Activated gamma-delta T cell treated with anti-CD3 and anti-CD28 coated beads, Interleukin-2, amount 50 U/mL, for 16 hours (primary cell): ENCODE data around the gene CDHR4.
"Not testable (repeated sequence)": the region's sequence is repeated elsewhere in the genome, so short reads cannot be mapped to it uniquely, and the experiment has no call there.

ENCODE experiments used
- DNase-seq: peaks from one replicate; pipeline ENCODE4 v3.0.0-alpha.2; 2020; ENCODE audit warnings: low read depth

CDHR4 gene

GRCh38 chr3:49802719-49803464 lies 3.2 kb upstream of the CDHR4 start, which contains the start of gene INKA1:
Gene INKA1 (plus strand): TSS chr3:49803261. CDS start chr3:49803393, 132 bp downstream.
- peak; percentile 83 for DNase-seq

GRCh38 chr3:49801160-49801559 lies 1.5 kb upstream of the CDHR4 start:
- DNase-seq, result no peak

- DNase-seq, result no peak
These were observed 568 bp downstream of the CDHR4 start for GRCh38 chr3:49799105-49799504.

DNA sequence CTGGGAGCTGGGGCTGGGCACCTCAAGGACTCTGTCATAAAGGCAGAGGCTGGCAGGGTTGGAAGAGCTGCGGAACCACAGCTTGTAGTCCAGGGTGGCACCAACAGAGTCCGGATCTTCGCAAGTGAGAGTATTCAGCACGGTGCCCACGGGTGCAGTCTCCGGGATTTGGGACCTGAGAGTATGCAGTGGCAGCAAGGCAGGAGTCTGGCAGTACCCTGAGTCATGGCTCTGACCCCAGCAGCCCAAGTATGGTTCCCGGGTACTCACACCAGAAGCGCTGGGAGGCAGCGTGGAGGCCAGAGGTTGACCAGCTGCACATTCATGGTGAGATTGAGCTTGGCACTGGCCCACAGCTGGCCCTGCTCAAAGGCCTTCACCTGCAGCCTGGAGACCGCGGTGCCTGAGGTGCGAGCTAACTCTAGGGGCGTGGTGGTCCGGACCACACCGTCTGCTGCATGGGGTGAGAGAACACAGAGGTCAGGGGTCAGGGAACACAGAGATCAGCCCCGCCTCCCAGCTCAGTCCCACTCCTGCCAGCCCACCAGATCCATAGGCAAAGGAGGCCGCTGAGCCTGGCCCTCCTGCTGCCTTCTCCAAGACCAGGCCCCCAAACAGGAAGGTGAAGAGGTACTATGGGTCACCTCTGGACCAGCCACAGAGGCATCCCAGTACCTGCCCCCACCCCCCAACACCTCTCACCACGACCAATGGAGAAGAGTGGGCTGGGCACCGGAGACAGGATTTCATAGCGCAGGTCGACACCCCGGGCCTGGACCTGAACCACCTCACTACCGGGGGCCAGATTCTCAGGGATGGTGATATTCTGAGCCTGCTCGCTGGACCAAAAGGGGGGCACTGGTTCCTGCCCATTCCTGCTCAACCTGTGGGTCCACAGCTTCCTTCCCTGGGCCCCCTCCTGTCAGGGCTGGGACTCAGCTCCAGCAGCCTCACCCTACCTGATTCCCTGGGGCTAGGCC lies 4.5 kb downstream of the CDHR4 start:
- DNase-seq, result no peak

DNA sequence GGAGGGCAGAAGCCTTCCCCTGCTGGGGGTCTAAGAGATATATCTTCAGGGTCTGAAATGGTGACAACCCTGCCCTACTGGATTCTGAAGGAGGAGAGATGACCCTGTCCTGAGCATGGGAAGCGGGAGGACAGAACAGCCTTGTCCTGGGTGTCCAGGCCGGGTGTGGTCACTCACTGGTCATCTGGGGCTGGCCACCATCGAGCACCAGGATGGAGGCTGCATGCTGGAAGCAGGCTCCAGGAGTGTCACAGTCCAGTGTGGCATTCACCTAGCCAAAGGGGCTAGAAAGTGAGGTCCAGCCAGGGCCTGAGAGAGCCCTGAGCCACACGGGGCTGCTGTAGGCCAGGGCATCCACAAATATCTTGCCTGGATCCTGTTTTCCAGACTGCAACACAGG lies 5.2 kb downstream of the CDHR4 start:
- DNase-seq, result no peak

- no peak for DNase-seq
These were observed 6.1 kb downstream of the CDHR4 start for GRCh38 chr3:49793486-49794085.

GRCh38 chr3:49792371-49793150 lies 7.1 kb downstream of the CDHR4 start:
- DNase-seq, result no peak

DNA sequence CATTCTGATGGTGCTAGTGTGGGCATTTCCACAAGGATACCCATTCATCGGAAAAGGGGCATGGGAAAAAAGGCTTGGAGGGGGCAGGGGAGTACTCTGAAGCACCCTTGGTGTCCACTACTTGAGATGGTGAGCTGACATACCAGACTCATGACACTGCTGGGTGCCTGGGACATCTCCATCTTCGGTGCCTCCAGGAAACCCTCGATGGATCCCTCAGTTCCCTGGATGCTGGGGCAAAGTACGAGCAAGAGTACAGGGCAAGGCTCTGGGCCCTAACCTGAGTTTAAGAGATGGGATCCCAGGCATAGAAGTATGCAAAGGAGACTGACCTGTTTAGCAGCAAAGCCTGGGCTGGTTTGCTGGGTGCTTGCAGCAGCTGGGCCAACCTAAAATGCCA lies 8.1 kb downstream of the CDHR4 start:
- DNase-seq, result no peak

- no peak for DNase-seq
These were observed 8.9 kb downstream of the CDHR4 start for GRCh38 chr3:49790626-49791411.

DNA sequence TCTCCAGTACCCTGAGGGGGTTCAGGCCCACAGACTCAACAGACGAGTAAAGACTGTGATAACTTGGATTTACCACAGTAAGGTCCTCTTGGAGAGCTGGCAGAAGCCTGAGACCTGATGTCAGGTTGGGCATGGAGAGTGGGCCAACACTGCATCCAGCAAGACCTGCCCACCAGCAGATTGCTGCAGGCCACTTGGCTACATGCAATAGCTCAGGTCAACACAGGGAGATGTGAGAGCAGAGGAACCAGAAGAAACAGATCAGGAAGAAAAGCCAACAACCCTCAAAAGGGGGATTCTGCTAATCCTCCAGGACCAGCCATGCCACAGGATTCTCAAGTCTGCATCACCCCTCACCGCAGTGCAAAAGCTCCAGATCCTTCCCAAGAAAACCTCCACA lies 11.6 kb downstream of the CDHR4 start:
- DNase-seq, result no peak

GRCh38 chr3:49787536-49787935 lies 12.1 kb downstream of the CDHR4 start:
- no peak for DNase-seq

GRCh38 chr3:49787182-49787464 lies 12.6 kb downstream of the CDHR4 start:
- no peak for DNase-seq

- peak; percentile 100 for DNase-seq
These were observed 13.1 kb downstream of the CDHR4 start, which contains the start of gene IP6K1 for GRCh38 chr3:49786357-49787181. Gene IP6K1 (minus strand): TSS chr3:49786542. CDS start chr3:49748040, 38,502 bp downstream.

DNA sequence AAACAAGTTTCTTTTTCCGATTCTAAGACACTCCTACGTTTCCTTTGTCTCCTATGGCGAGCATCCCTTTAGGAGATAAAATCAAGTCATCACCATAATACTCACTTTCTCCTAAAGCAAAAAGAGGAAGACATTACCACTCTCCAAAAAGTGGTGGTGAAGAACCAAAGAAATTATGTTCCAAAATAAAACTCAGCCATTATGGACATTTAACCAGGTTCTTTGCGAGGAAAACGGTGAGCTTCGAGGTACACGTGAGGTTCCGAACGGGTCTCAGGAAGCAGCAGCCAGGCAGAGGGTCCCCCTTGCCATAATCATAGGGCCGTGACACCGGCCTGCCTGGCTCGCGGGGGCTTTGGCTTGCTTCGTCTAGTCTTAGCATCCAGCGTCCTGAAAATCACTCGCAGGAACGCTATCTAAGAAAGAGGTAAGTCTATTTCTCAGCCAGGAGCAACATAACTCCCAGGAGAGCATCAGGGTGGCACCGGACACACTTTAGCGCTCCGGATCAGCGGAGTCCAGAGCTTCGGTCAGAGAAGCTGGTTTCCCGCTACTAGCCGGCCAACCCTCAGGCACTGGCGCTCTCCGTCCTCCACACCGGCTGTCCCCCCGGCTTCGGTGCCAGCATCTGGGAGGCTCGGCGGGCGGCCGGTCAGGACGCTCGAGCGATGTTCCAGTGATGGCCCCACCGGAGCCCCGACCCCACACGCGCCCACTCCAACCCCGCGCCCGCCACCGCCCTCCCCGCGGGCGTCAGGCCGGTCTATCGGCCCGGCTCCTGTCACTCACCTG lies 13.9 kb downstream of the CDHR4 start:
- no peak for DNase-seq

- DNase-seq, result not testable (repeated sequence)
These were observed 17.4 kb downstream of the CDHR4 start for GRCh38 chr3:49782277-49782676.

DNA sequence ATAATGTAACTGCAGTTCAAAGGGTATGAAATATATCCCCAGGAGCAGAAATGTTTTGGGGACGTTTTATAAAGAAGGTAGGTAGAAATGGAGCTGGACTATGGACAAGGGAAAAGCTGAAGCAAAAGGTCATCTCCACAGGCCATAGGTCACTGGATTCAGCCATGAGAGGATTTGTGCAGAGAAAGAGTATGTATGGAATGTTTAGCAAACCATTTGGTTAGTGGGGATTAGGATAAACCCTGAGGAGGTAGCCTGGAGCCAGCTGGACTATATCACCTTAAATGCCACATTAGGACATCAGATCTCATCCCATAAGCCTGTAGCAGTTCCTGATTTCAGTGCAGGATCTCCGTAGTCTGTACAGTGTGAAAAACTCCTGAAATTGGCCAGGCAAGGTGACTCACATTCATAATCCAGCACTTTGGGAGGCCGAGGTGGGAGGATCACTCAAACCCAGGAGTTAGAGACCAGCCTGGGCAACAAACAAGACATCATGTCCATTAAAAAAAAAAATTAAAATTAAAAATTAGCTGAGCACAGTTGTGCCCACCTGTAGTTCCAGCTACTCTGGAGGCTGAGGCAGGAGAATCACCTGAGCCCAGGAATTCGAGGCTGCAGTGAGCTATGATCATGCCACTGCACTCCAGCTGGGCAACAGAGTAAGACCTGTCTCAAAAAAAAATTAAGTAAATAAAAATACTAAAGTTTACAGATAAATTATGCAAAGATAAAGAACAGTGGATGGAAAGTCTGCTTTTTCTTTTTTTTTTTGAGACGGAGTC lies 18.1 kb downstream of the CDHR4 start:
- DNase-seq, result no peak

GRCh38 chr3:49780975-49781365 lies 18.7 kb downstream of the CDHR4 start:
- DNase-seq, result not testable (repeated sequence)
